Neural progenitor cell (in vitro differentiated cells): Measurements from ENCODE around the gene CPM. TPM values are rescaled to one million over a fixed set of nuclear protein-coding genes. Genes with fewer than 3 reads are reported as not detected.

ENCODE experiments used
- DNase-seq: peaks from one replicate; pipeline ENCODE4 v3.0.0-alpha.2; 2016; ENCODE audit warnings: low spot score
- H2AFZ ChIP-seq: fragments of 200-600 bp; sonication (generic); replicated peaks from 2 replicates; pipeline ENCODE4 v1.6.1; 2016; ENCODE audit warnings: antibody characterized with exemption
- H3F3A ChIP-seq: fragments of 200-600 bp; sonication (generic); 2 replicates; pipeline ENCODE4 v1.6.1; 2016; ENCODE audit warnings: antibody characterized with exemption, low read depth
- H3K27ac ChIP-seq: fragments of 200-600 bp; sonication (generic); 2 replicates; pipeline ENCODE4 v1.5.1; 2016; ENCODE audit warnings: mild to moderate bottlenecking
- H3K27me3 ChIP-seq: fragments of 200-600 bp; sonication (generic); 2 replicates; pipeline ENCODE4 v1.6.1; 2016; ENCODE audit warnings: mild to moderate bottlenecking, moderate library complexity
- H3K36me3 ChIP-seq: fragments of 200-600 bp; sonication (generic); 2 replicates; pipeline ENCODE4 v1.5.1; 2016
- H3K4me1 ChIP-seq: fragments of 200-600 bp; sonication (generic); 2 replicates; pipeline ENCODE4 v1.6.1; 2016; ENCODE audit warnings: mixed run types
- H3K4me2 ChIP-seq: fragments of 200-600 bp; sonication (generic); 2 replicates; pipeline ENCODE4 v1.6.1; 2016
- H3K4me3 ChIP-seq: fragments of 200-600 bp; sonication (generic); 2 replicates; pipeline ENCODE4 v1.5.1; 2016
- H3K79me2 ChIP-seq: fragments of 200-600 bp; sonication (generic); 2 replicates; pipeline ENCODE4 v1.6.1; 2016; ENCODE audit warnings: low read depth
- H3K9ac ChIP-seq: fragments of 200-600 bp; sonication (generic); 2 replicates; pipeline ENCODE4 v1.6.1; 2016
- H3K9me3 ChIP-seq: fragments of 200-600 bp; sonication (generic); 2 replicates; pipeline ENCODE4 v1.5.1; 2016; ENCODE audit warnings: low read depth
- H4K20me1 ChIP-seq: fragments of 200-600 bp; sonication (generic); 2 replicates; pipeline ENCODE4 v1.6.1; 2016; ENCODE audit warnings: low read depth
- H3K27ac Mint-ChIP-seq: 3 replicates; pipeline ENCODE4 v1.8.0; 2021; ENCODE audit warnings: mixed read lengths
- H3K27me3 Mint-ChIP-seq: 2 replicates; pipeline ENCODE4 v1.8.0; 2022; ENCODE audit warnings: low read depth, mild to moderate bottlenecking, inconsistent platforms, moderate library complexity, mixed read lengths; ENCODE audit not compliant: insufficient read depth
- H3K36me3 Mint-ChIP-seq: 3 replicates; pipeline ENCODE4 v1.8.0; 2021; ENCODE audit warnings: mixed read lengths
- H3K4me1 Mint-ChIP-seq: 3 replicates; pipeline ENCODE4 v1.8.0; 2021; ENCODE audit warnings: mixed read lengths
- H3K4me3 Mint-ChIP-seq: 3 replicates; pipeline ENCODE4 v1.8.0; 2021; ENCODE audit warnings: mild to moderate bottlenecking, moderate library complexity, mixed read lengths
- H3K9me3 Mint-ChIP-seq: 3 replicates; pipeline ENCODE4 v1.8.0; 2020; ENCODE audit warnings: mixed read lengths
- CTCF ChIP-seq: fragments of 200-600 bp; sonication (generic); IDR thresholded peaks from 2 replicates; pipeline ENCODE4 v1.5.1; 2017; ENCODE audit warnings: antibody characterized with exemption, mild to moderate bottlenecking
- EZH2 ChIP-seq: fragments of 200-600 bp; sonication (generic); IDR thresholded peaks from 2 replicates; pipeline ENCODE4 v1.6.1; 2017; ENCODE audit warnings: antibody characterized with exemption, mild to moderate bottlenecking, moderate library complexity
- EZH2phosphoT487 ChIP-seq: fragments of 200-600 bp; sonication (generic); IDR thresholded peaks from 2 replicates; pipeline ENCODE4 v1.6.1; 2017; ENCODE audit warnings: antibody characterized with exemption
- total RNA-seq: library from RNA; depleted of rRNA; stranded (reverse); fragments of >200 nt; gene quantifications from 2 replicates; pipeline ENCODE4 v1.2.3, GENCODE V29; 2015; ENCODE audit warnings: low replicate concordance

CPM gene
- total RNA-seq, 1 donor from 2014 or later = 0.02 TPM

GRCh38 chr12:68853396-68854077, 79.4 kb downstream of the CPM start:
- Histone ChIP-seq H3K4me2 (no peak overlapping the region), H3K27ac (no peak overlapping the region), H2AFZ (no peak overlapping the region), H3K36me3 (no peaks in the 10 kb centered on the region), H3F3A (peaks cover 2% of the 10 kb centered on the region), H3K9ac (no peak overlapping the region), H4K20me1 (no peaks in the 10 kb centered on the region), H3K27me3 (no peaks in the 10 kb centered on the region), H3K79me2 (no peaks in the 10 kb centered on the region), H3K4me3 (no peak overlapping the region), H3K4me1 (no peaks in the 10 kb centered on the region), H3K9me3 (no peaks in the 10 kb centered on the region)
- no peak overlapping the region for H3K4me3 Mint-ChIP-seq
- no peaks in the 10 kb centered on the region for H3K9me3 Mint-ChIP-seq
- no peaks in the 10 kb centered on the region for H3K4me1 Mint-ChIP-seq
- DNase-seq = no peak
- TF ChIP-seq CTCF (no peak), EZH2 (no peak), EZH2phosphoT487 (no peak)
- H3K36me3 Mint-ChIP-seq = no peaks in the 10 kb centered on the region
- no peak overlapping the region for H3K27ac Mint-ChIP-seq
- peaks cover 2% of the 10 kb centered on the region for H3K27me3 Mint-ChIP-seq

GRCh38 chr12:68851592-68852306, 81.2 kb downstream of the CPM start:
- no peaks in the 10 kb centered on the region for H3K79me2 ChIP-seq
- H3K27me3 Mint-ChIP-seq = no peaks in the 10 kb centered on the region
- DNase-seq = no peak
- no peak overlapping the region for H3K27ac ChIP-seq
- no peaks in the 10 kb centered on the region for H3K9me3 Mint-ChIP-seq
- H4K20me1 ChIP-seq = no peaks in the 10 kb centered on the region
- H3K9me3 ChIP-seq = no peaks in the 10 kb centered on the region
- no peak overlapping the region for H3K9ac ChIP-seq
- peaks cover 2% of the 10 kb centered on the region for H3F3A ChIP-seq
- TF ChIP-seq EZH2 = no peak
- no peak for TF ChIP-seq CTCF
- TF ChIP-seq EZH2phosphoT487 = no peak
- H3K27me3 ChIP-seq = no peaks in the 10 kb centered on the region
- no peak overlapping the region for H3K4me3 ChIP-seq
- H3K36me3 Mint-ChIP-seq = peaks cover 2% of the 10 kb centered on the region
- H3K4me3 Mint-ChIP-seq = no peak overlapping the region
- no peaks in the 10 kb centered on the region for H3K4me1 Mint-ChIP-seq
- H2AFZ ChIP-seq = no peak overlapping the region
- no peak overlapping the region for H3K4me2 ChIP-seq
- H3K4me1 ChIP-seq = no peaks in the 10 kb centered on the region
- no peak overlapping the region for H3K27ac Mint-ChIP-seq
- no peaks in the 10 kb centered on the region for H3K36me3 ChIP-seq

- no peaks in the 10 kb centered on the region for H3K27me3 ChIP-seq
- no peak for DNase-seq
- H3K4me3 ChIP-seq = no peak overlapping the region
- H3K9ac ChIP-seq = no peak overlapping the region
- no peak overlapping the region for H3K4me2 ChIP-seq
- Mint-ChIP-seq H3K27me3 (no peaks in the 10 kb centered on the region), H3K9me3 (no peaks in the 10 kb centered on the region), H3K4me1 (no peaks in the 10 kb centered on the region), H3K4me3 (no peak overlapping the region), H3K27ac (no peak overlapping the region), H3K36me3 (peaks cover 4% of the 10 kb centered on the region)
- H3F3A ChIP-seq = peaks cover 8% of the 10 kb centered on the region
- H4K20me1 ChIP-seq = no peaks in the 10 kb centered on the region
- no peak overlapping the region for H3K27ac ChIP-seq
- no peaks in the 10 kb centered on the region for H3K36me3 ChIP-seq
- H2AFZ ChIP-seq = no peak overlapping the region
- H3K9me3 ChIP-seq = no peaks in the 10 kb centered on the region
- TF ChIP-seq CTCF (no peak), EZH2phosphoT487 (no peak), EZH2 (no peak)
- H3K79me2 ChIP-seq = no peaks in the 10 kb centered on the region
- no peaks in the 10 kb centered on the region for H3K4me1 ChIP-seq
These were observed 82.6 kb downstream of the CPM start for GRCh38 chr12:68850390-68850789.
